GM21360 (cell line): ENCODE data around the gene GIMAP8.
"Not testable (repeated sequence)": the region's sequence is repeated elsewhere in the genome, so short reads cannot be mapped to it uniquely, and the experiment has no call there.

Experiments used
- ATAC-seq: cut with Tn5 transposase; IDR thresholded peaks from one replicate; pipeline ENCODE4 v1.9.1; 2021; ENCODE audit warnings: mild to moderate bottlenecking, moderate library complexity; ENCODE audit not compliant: unreplicated experiment

The GIMAP8 gene

GRCh38 chr7:150507947-150508602 is 57.6 kb downstream of the GIMAP8 start:
- ATAC-seq: no peak

- ATAC-seq: no peak
These were observed 60.6 kb downstream of the GIMAP8 start for GRCh38 chr7:150511048-150511447.

- no peak for ATAC-seq
These were observed 63.3 kb downstream of the GIMAP8 start for GRCh38 chr7:150513758-150514157.

- ATAC-seq: peak; percentile 65
These were observed 64.4 kb downstream of the GIMAP8 start, which contains the start of gene GIMAP7 for GRCh38 chr7:150514748-150515222. Gene GIMAP7 (plus strand): TSS chr7:150514872. CDS start chr7:150519975, 5,103 bp downstream.

- peak; percentile 20 for ATAC-seq
These were observed 65.1 kb downstream of the GIMAP8 start for GRCh38 chr7:150515248-150516147.

- ATAC-seq: no peak
These were observed 66.7 kb downstream of the GIMAP8 start for GRCh38 chr7:150516956-150517745.

GRCh38 chr7:150519310-150519709 is 68.9 kb downstream of the GIMAP8 start:
- ATAC-seq: no peak

GRCh38 chr7:150520145-150520544 is 69.7 kb downstream of the GIMAP8 start:
- ATAC-seq: no peak

- not testable (repeated sequence) for ATAC-seq
These were observed 72.5 kb downstream of the GIMAP8 start for GRCh38 chr7:150522931-150523330.

GRCh38 chr7:150524018-150524417 is 73.6 kb downstream of the GIMAP8 start:
- ATAC-seq: no peak
